Hematopoietic multipotent progenitor cell treated with erythropoietin and hydrocortisone succinate and interleukin-3 and kit ligand, for 17 days (in vitro differentiated cells): ENCODE measurements around the gene DUSP15.
A peak's percentile ranks its signal among the peaks of the same experiment; 100 is the strongest.
"Not testable (repeated sequence)": the region's sequence is repeated elsewhere in the genome, so short reads cannot be mapped to it uniquely, and the experiment has no call there.

Experiments
- DNase-seq: peaks from one replicate; pipeline ENCODE4 v3.0.0-alpha.2; 2015; ENCODE audit warnings: low spot score

DUSP15 gene

DNA sequence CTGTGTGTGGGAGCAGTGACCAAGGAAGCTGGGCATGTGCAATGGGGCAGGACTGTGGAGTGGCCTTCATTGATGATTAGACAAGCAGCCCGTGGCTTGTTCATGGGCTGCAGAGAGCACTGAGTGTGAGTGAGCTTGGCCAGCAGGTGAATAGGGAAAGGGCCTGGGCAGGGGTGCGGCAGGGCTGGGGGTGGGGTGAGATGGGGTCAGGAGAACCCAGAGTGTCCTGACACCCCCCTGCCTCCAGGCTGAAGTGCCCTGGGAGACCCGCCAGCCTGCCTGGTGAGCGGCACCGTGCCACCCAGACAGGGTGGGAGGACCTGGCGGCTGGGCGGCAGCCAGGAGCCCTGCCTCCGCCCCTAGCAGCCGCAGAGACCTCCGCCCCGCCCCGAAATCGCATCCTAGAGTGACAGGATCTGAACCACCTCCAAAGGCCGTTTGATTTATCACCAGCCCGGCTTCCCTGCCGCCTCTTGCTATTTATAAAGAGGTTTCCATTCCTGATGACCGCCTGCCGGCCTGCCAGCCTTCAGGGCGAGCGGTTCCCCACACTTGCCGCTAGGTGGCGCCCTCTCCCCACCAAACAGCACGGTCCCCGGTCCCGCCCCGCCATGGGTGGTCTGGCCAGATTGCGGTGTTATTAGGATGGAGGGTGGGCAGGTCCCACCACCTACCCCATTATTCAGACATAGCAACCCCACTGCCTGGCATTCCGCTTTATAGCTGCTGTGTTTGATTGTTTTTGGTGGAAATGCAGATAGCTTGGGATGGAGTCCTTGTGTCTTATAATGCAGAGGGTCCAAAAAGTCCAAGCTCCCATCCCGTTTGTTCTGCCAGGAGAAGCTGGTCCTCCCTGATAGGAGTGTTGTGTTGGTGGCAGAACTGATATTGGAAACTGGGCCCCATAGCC lies 47.7 kb downstream of the DUSP15 start:
- DNase-seq, result peak; percentile 79

GRCh38 chr20:31821427-31821826 lies 48.9 kb downstream of the DUSP15 start:
- no peak for DNase-seq

DNA sequence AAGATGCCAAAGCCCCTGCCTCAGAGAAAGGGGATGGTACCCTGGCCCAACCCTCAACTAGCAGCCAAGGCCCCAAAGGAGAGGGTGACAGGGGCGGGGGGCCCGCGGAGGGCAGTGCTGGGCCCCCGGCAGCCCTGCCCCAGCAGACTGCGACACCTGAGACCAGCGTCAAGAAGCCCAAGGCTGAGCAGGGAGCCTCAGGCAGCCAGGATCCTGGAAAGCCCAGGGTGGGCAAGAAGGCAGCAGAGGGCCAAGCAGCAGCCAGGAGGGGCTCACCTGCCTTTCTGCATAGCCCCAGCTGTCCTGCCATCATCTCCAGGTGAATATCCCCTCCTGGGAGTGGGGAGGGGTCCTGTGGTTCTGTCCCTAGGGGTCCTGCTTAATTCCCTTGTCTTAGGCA lies 50.1 kb downstream of the DUSP15 start:
- no peak for DNase-seq

- DNase-seq, result no peak
These were observed 51.1 kb downstream of the DUSP15 start, which contains the start of gene MYLK2 for GRCh38 chr20:31819083-31819784. Gene MYLK2, plus strand, starts transcription at chr20:31819356. Its CDS starts 225 bp downstream, at chr20:31819581.

GRCh38 chr20:31818376-31818908 lies 51.9 kb downstream of the DUSP15 start:
- DNase-seq, result no peak

GRCh38 chr20:31817461-31817860 lies 52.9 kb downstream of the DUSP15 start:
- DNase-seq, result no peak

DNA sequence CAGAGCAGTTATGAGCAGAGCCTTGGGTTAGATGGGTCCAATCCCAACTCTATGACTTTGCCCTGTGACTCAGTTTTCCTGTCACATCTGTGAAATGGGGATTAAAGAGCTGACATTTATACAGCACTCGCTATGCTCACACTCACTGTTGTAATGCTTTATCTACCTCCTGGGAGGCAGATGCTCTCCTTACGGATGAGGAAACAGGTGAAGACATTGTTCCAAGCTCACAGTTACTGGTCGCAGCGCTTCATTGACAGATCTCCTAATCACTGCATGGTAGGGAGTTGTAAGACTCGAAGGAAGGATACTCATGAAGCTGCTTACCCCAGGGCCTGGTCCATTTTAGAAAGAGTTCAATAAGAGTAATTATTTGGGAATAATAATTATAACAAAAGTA lies 54.1 kb downstream of the DUSP15 start:
- no peak for DNase-seq

DNA sequence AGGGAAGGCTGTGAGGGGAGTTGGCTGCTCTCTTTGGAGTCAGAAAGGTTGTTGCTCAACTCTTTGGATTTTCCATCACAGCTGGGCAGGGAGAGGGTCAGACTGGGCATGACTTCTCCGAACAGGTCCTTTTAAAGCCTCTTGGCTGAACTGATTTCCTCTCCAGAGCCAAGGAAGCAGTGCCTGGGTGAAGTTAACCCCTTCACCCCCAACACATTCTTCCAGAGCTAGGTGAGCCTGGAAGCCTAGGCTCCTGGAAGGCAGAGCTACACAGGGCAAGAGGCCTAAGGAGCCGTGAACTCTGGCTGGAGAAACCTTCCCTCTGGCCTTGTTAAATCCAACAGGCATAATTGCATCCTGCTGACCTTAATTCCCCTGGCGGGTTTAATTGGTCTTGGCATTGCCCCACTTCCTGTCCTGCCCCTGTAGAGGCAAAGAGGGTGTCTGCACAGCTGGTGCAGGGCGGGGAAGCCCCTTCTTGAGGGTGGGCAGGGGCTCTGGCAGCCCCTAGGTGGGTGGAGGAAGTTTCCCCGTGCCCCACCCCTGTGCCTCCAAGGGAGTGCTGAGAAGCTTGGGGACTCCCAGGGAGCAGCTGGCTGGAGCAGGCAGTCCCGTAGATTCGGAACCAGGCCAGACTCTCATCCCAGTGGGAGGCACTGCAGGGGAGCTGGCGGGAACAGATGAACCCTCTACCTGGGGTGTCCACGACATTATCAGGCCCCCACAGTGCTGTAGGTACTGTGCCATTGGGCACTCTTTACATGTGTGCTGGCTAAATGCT lies 54.7 kb downstream of the DUSP15 start:
- DNase-seq, result no peak

DNA sequence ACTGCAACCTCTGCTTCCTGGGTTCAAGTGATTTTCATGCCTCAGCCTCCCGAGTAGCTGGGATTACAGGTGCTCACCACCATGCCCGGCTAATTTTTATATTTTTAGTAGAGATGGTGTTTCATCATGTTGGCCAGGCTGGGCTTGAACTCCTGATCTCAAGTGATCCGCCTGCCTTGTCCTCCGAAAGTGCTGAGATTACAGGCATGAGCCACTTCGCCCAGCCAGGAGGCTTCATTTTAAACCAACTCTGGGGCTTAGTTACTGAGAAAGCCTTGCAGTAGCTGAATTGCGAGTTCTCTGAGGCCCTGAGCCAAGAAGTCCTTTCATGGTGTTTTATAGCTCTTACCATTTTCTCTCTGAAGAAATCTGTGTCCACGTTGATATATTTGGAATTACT lies 56.2 kb downstream of the DUSP15 start:
- DNase-seq, result not testable (repeated sequence)

DNA sequence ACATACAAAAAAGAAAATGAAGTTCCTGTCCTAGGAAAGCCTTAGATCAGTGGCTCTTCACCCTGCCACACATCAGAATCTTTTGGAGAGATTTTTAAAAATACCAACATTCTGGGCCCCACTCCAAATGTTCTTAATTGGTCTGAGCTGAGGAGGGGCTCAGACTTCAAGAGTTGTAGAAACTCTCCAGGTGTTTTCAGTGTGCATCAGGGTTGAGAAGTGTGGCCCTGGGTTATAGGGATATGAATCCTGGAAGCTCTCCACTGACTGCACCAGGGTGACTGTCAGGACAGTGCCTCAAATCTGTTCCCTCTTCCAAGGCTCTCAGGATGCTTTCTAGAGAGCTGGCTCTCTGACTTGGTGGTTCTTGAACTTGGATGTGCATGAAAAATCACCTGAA lies 56.7 kb downstream of the DUSP15 start:
- DNase-seq, result no peak

- no peak for DNase-seq
These were observed 58.3 kb downstream of the DUSP15 start for GRCh38 chr20:31811796-31812728.

GRCh38 chr20:31811198-31811597 lies 59.1 kb downstream of the DUSP15 start:
- DNase-seq, result no peak
